ENCODE data around the gene MPC1.

DNA sequence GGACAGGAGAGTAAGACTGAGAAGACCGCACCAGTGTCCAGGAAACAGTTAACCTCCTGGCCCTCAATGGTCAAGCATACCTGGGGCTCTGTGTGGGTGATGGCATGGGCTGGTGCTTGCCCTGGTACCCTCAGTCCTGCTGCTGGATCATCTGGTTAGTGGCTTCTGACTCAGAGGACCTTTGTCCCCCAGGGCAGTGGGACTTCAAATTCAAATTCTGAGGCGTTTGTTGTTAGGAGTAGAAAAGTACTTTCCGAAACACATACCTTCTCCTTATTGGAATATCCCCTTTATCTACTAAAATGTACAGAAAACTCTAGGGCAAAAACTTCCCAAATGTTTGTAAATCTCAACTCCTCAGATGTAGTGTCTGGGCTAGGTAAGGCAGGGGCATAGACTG is 36.3 kb downstream of the MPC1 start:
- TF ChIP-seq EZH2phosphoT487 (IDR thresholded peaks at IDR 0.05; ENCODE audit: unreplicated experiment) (no peak), EZH2 (IDR thresholded peaks at IDR 0.05; ENCODE audit: low read depth, unreplicated experiment) (no peak), POLR2AphosphoS5 (IDR thresholded peaks at IDR 0.05; ENCODE audit: low read depth) (no peak), CREB1 (CRISPR knock-in tag; IDR thresholded peaks at IDR 0.05; ENCODE audit: low read depth) (no peak), JUNB (IDR thresholded peaks at IDR 0.05; ENCODE audit: unreplicated experiment) (no peak)
- TF ChIP-seq, protein P1, sequence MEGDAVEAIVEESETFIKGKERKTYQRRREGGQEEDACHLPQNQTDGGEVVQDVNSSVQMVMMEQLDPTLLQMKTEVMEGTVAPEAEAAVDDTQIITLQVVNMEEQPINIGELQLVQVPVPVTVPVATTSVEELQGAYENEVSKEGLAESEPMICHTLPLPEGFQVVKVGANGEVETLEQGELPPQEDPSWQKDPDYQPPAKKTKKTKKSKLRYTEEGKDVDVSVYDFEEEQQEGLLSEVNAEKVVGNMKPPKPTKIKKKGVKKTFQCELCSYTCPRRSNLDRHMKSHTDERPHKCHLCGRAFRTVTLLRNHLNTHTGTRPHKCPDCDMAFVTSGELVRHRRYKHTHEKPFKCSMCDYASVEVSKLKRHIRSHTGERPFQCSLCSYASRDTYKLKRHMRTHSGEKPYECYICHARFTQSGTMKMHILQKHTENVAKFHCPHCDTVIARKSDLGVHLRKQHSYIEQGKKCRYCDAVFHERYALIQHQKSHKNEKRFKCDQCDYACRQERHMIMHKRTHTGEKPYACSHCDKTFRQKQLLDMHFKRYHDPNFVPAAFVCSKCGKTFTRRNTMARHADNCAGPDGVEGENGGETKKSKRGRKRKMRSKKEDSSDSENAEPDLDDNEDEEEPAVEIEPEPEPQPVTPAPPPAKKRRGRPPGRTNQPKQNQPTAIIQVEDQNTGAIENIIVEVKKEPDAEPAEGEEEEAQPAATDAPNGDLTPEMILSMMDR (conservative IDR thresholded peaks at IDR 0.05; ENCODE audit: low read depth in 2 of 2), result no peak
- TF ChIP-seq, protein P2, sequence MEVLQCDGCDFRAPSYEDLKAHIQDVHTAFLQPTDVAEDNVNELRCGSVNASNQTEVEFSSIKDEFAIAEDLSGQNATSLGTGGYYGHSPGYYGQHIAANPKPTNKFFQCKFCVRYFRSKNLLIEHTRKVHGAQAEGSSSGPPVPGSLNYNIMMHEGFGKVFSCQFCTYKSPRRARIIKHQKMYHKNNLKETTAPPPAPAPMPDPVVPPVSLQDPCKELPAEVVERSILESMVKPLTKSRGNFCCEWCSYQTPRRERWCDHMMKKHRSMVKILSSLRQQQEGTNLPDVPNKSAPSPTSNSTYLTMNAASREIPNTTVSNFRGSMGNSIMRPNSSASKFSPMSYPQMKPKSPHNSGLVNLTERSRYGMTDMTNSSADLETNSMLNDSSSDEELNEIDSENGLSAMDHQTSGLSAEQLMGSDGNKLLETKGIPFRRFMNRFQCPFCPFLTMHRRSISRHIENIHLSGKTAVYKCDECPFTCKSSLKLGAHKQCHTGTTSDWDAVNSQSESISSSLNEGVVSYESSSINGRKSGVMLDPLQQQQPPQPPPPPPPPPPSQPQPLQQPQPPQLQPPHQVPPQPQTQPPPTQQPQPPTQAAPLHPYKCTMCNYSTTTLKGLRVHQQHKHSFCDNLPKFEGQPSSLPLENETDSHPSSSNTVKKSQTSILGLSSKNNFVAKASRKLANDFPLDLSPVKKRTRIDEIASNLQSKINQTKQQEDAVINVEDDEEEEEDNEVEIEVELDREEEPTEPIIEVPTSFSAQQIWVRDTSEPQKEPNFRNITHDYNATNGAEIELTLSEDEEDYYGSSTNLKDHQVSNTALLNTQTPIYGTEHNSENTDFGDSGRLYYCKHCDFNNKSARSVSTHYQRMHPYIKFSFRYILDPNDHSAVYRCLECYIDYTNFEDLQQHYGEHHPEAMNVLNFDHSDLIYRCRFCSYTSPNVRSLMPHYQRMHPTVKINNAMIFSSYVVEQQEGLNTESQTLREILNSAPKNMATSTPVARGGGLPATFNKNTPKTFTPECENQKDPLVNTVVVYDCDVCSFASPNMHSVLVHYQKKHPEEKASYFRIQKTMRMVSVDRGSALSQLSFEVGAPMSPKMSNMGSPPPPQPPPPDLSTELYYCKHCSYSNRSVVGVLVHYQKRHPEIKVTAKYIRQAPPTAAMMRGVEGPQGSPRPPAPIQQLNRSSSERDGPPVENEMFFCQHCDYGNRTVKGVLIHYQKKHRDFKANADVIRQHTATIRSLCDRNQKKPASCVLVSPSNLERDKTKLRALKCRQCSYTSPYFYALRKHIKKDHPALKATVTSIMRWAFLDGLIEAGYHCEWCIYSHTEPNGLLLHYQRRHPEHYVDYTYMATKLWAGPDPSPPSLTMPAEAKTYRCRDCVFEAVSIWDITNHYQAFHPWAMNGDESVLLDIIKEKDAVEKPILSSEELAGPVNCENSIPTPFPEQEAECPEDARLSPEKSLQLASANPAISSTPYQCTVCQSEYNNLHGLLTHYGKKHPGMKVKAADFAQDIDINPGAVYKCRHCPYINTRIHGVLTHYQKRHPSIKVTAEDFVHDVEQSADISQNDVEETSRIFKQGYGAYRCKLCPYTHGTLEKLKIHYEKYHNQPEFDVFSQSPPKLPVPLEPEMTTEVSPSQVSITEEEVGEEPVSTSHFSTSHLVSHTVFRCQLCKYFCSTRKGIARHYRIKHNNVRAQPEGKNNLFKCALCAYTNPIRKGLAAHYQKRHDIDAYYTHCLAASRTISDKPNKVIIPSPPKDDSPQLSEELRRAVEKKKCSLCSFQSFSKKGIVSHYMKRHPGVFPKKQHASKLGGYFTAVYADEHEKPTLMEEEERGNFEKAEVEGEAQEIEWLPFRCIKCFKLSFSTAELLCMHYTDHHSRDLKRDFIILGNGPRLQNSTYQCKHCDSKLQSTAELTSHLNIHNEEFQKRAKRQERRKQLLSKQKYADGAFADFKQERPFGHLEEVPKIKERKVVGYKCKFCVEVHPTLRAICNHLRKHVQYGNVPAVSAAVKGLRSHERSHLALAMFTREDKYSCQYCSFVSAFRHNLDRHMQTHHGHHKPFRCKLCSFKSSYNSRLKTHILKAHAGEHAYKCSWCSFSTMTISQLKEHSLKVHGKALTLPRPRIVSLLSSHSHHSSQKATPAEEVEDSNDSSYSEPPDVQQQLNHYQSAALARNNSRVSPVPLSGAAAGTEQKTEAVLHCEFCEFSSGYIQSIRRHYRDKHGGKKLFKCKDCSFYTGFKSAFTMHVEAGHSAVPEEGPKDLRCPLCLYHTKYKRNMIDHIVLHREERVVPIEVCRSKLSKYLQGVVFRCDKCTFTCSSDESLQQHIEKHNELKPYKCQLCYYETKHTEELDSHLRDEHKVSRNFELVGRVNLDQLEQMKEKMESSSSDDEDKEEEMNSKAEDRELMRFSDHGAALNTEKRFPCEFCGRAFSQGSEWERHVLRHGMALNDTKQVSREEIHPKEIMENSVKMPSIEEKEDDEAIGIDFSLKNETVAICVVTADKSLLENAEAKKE (CRISPR knock-in tag; IDR thresholded peaks at IDR 0.05), result no peak
- TF ChIP-seq, protein P3, sequence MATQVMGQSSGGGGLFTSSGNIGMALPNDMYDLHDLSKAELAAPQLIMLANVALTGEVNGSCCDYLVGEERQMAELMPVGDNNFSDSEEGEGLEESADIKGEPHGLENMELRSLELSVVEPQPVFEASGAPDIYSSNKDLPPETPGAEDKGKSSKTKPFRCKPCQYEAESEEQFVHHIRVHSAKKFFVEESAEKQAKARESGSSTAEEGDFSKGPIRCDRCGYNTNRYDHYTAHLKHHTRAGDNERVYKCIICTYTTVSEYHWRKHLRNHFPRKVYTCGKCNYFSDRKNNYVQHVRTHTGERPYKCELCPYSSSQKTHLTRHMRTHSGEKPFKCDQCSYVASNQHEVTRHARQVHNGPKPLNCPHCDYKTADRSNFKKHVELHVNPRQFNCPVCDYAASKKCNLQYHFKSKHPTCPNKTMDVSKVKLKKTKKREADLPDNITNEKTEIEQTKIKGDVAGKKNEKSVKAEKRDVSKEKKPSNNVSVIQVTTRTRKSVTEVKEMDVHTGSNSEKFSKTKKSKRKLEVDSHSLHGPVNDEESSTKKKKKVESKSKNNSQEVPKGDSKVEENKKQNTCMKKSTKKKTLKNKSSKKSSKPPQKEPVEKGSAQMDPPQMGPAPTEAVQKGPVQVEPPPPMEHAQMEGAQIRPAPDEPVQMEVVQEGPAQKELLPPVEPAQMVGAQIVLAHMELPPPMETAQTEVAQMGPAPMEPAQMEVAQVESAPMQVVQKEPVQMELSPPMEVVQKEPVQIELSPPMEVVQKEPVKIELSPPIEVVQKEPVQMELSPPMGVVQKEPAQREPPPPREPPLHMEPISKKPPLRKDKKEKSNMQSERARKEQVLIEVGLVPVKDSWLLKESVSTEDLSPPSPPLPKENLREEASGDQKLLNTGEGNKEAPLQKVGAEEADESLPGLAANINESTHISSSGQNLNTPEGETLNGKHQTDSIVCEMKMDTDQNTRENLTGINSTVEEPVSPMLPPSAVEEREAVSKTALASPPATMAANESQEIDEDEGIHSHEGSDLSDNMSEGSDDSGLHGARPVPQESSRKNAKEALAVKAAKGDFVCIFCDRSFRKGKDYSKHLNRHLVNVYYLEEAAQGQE (IDR thresholded peaks at IDR 0.05; ENCODE audit: unreplicated experiment), result no peak
- TF ChIP-seq, protein P4, sequence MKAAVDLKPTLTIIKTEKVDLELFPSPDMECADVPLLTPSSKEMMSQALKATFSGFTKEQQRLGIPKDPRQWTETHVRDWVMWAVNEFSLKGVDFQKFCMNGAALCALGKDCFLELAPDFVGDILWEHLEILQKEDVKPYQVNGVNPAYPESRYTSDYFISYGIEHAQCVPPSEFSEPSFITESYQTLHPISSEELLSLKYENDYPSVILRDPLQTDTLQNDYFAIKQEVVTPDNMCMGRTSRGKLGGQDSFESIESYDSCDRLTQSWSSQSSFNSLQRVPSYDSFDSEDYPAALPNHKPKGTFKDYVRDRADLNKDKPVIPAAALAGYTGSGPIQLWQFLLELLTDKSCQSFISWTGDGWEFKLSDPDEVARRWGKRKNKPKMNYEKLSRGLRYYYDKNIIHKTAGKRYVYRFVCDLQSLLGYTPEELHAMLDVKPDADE (IDR thresholded peaks at IDR 0.05), result no peak

Measured in GM23338 (cell line).